Trophoblast cell (in vitro differentiated cells and primary cell): ENCODE measurements around the gene TMEM179.

Experiments
- DNase-seq, 2 donors: peaks; one replicate each; pipeline ENCODE4 v3.0.0-alpha.2; 2016
- H2AFZ ChIP-seq: 2 replicates; pipeline ENCODE4 v1.6.1; 2013; ENCODE audit warnings: low read length, moderate library complexity, mild to moderate bottlenecking; ENCODE audit not compliant: insufficient read depth, poor library complexity
- H2AK5ac ChIP-seq: 2 replicates; pipeline ENCODE4 v1.6.1; 2013; ENCODE audit warnings: mild to moderate bottlenecking, low read length
- H2BK120ac ChIP-seq: 2 replicates; pipeline ENCODE4 v1.6.1; 2013; ENCODE audit warnings: low read length, mild to moderate bottlenecking, moderate library complexity; ENCODE audit not compliant: insufficient read depth, poor library complexity
- H2BK12ac ChIP-seq: 2 replicates; pipeline ENCODE4 v1.6.1; 2013; ENCODE audit warnings: mild to moderate bottlenecking, low read length, moderate library complexity
- H2BK5ac ChIP-seq: 2 replicates; pipeline ENCODE4 v1.6.1; 2013; ENCODE audit warnings: low read length, low read depth, moderate library complexity, mild to moderate bottlenecking; ENCODE audit not compliant: poor library complexity
- H3K14ac ChIP-seq: 2 replicates; pipeline ENCODE4 v1.6.1; 2013; ENCODE audit warnings: mild to moderate bottlenecking, low read length
- H3K18ac ChIP-seq: 2 replicates; pipeline ENCODE4 v1.6.1; 2013; ENCODE audit warnings: mild to moderate bottlenecking, low read length
- H3K23ac ChIP-seq: 2 replicates; pipeline ENCODE4 v1.6.1; 2013; ENCODE audit warnings: low read length
- H3K27ac ChIP-seq: 2 replicates; pipeline ENCODE4 v1.5.1; 2013; ENCODE audit warnings: low read depth, mild to moderate bottlenecking, inconsistent platforms, low read length, moderate library complexity
- H3K27me3 ChIP-seq: 2 replicates; pipeline ENCODE4 v1.6.1; 2013; ENCODE audit warnings: inconsistent platforms, mild to moderate bottlenecking, low read length, moderate library complexity; ENCODE audit not compliant: insufficient read depth
- H3K36me3 ChIP-seq, 2 experiments: 1 replicate in 1 of 2; 2 replicates in 1 of 2; pipeline ENCODE4 v1.6.1; 2013; ENCODE audit warnings: low read length in 2 of 2, mild to moderate bottlenecking in 2 of 2, moderate library complexity in 1 of 2; ENCODE audit not compliant: insufficient read depth in 2 of 2, control insufficient read depth in 1 of 2
- H3K4ac ChIP-seq: 2 replicates; pipeline ENCODE4 v1.6.1; 2013; ENCODE audit warnings: low read depth, mild to moderate bottlenecking, low read length, moderate library complexity
- H3K4me1 ChIP-seq, 2 experiments: 1 replicate in 1 of 2; 2 replicates in 1 of 2; pipeline ENCODE4 v1.6.1; 2013; ENCODE audit warnings: low read length in 2 of 2, mild to moderate bottlenecking in 2 of 2, moderate library complexity in 1 of 2; ENCODE audit not compliant: insufficient read depth in 2 of 2, control insufficient read depth in 1 of 2
- H3K4me2 ChIP-seq: 2 replicates; pipeline ENCODE4 v1.6.1; 2013; ENCODE audit warnings: inconsistent platforms, mild to moderate bottlenecking, low read length, moderate library complexity
- H3K4me3 ChIP-seq: 2 replicates; pipeline ENCODE4 v1.5.1; 2013; ENCODE audit warnings: mild to moderate bottlenecking, low read depth, low read length, inconsistent platforms
- H3K79me1 ChIP-seq: one replicate; pipeline ENCODE4 v1.6.1; 2013; ENCODE audit warnings: low read length
- H3K79me2 ChIP-seq: 2 replicates; pipeline ENCODE4 v1.6.1; 2013; ENCODE audit warnings: low read length, mild to moderate bottlenecking; ENCODE audit not compliant: control insufficient read depth, insufficient read depth, poor library complexity
- H3K9ac ChIP-seq: 2 replicates; pipeline ENCODE4 v1.6.1; 2013; ENCODE audit warnings: mild to moderate bottlenecking, low read length
- H3K9me3 ChIP-seq: 2 replicates; pipeline ENCODE4 v1.6.1; 2013; ENCODE audit warnings: low read depth, mild to moderate bottlenecking, control low read depth, inconsistent platforms, low read length; ENCODE audit not compliant: insufficient read depth
- H4K12ac ChIP-seq: 2 replicates; pipeline ENCODE4 v1.6.1; 2013; ENCODE audit warnings: low read depth, mild to moderate bottlenecking, low read length, moderate library complexity
- H4K8ac ChIP-seq: 2 replicates; pipeline ENCODE4 v1.6.1; 2013; ENCODE audit warnings: low read depth, mild to moderate bottlenecking, low read length, moderate library complexity
- H4K91ac ChIP-seq: one replicate; pipeline ENCODE4 v1.6.1; 2013; ENCODE audit warnings: low read depth, mild to moderate bottlenecking, low read length, moderate library complexity
- WGBS: extraction: QIAGEN DNeasy Blood & Tissue Kit; methylation state at CpG from one replicate; pipeline ENCODE4 v1.1.7; 2013; ENCODE audit warnings: missing lambda C conversion rate; ENCODE audit not compliant: insufficient read length, insufficient coverage; ENCODE audit errors: extremely low coverage; 5-methylcytosine and 5-hydroxymethylcytosine counted together

The TMEM179 gene

DNA sequence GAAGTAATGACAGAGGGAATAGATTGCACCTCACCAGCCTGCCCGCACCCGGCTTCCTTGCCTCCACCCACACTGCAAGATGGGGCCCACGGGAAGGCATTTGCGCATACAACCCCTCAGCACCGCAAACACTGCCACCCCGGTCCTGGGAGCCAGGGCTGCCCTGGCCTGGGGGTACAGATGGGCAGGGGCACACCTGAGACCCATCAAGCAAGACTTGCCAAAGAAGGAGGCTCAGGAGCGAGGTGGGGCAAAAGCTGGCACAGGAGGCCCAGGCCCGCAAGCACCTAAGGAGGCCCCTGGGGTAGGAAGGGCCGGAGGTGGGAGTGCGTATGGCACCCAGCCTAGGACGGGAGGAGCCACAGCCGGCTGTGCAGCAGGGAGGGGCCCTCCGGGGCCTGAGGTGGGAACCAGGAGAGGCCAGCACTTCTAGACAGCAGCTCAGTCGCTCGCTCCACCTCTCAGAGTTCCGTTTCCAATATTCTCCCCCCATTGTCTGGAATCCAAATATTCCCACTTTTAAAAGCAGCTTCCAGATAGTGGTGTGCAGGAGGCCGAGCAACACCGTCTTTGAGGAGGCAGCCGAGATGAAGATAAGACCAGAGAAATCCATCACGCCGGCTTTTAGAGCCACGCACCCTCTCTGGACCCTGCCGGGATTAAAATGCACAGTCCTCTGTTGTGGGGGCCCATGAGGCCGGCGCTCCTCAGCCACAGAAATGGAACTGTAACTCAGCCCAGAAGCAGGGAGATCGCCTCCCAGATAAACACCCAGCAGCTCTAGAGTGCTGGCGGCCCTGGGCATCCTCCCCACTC lies 37.2 kb downstream of the TMEM179 start:
- H3K4me2 ChIP-seq: no peak overlapping the region
- no CpG with 5 or more reads among the region's 27 CpGs for WGBS
- H3K27ac ChIP-seq: no peak overlapping the region

DNA sequence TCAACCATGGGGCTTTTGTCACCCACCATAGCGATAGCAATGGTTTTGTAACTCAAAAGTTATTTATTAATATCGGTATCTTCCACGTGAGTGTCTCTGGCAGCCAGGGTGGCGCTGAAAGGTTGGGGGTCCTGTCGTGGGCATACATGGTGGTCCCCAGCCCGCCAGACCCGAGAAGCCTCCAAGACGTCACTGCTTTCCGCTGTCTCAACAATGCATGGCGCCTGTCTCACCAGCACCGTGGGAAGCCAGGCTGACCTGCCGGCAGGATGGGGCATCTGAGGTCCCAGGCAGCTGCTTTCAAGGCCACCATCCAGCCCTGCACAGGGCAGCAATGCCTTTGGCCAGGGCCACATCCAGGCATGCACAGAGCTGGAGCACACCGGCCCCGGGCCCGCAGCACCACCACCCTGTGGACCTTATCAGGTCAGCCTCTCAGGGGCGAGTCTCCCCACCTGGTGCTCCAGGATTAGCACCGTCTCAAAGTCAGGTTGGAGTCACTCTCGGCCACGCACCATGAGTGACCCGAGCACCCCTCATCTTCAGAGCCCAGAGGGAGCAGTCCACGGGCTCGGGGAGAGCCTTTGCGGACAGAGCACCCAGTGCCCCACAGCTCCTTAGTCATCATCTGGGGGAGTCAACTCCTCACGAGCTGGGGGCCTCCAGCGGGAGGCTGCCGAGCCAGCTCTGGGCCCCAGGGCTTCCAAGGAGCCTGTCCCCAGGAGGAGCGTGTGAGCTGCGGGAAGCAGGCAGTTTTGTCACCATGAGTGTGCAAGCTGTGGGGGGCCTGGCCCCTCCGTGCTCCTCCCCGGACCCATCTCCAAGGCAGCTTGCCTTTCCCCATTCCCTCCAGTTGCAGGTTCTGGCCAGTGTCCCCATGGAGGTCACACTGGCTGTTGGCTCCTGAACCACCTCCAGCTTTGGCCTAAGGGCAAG lies 39.6 kb downstream of the TMEM179 start:
- Histone ChIP-seq H3K9me3 (peaks cover 1% of the 10 kb centered on the region), H4K91ac (no peak overlapping the region), H2BK120ac (no peak overlapping the region), H3K36me3 (no peaks in the 10 kb centered on the region), H3K4me2 (no peak overlapping the region), H4K8ac (no peak overlapping the region), H3K4me1 (no peaks in the 10 kb centered on the region), H3K79me1 (no peaks in the 10 kb centered on the region), H2BK12ac (no peak overlapping the region), H3K4me3 (no peak overlapping the region), H2AK5ac (no peak overlapping the region), H3K79me2 (no peaks in the 10 kb centered on the region), H3K23ac (no peak overlapping the region), H4K12ac (no peak overlapping the region), H3K4ac (no peak overlapping the region), H3K27me3 (no peaks in the 10 kb centered on the region), H3K18ac (no peak overlapping the region), H3K9ac (no peak overlapping the region), H2BK5ac (no peak overlapping the region), H3K27ac (no peak overlapping the region), H2AFZ (no peak overlapping the region), H3K14ac (no peak overlapping the region)
- WGBS: no CpG with 5 or more reads among the region's 30 CpGs
- DNase-seq: no peak

More for the DNA sequence above, 37.2 kb downstream of the TMEM179 start:
- Histone ChIP-seq H4K91ac (no peak overlapping the region), H2BK5ac (no peak overlapping the region), H4K8ac (no peak overlapping the region), H3K9ac (no peak overlapping the region), H3K4me3 (no peak overlapping the region), H3K79me1 (no peaks in the 10 kb centered on the region), H3K79me2 (no peaks in the 10 kb centered on the region), H3K14ac (no peak overlapping the region), H3K27me3 (no peaks in the 10 kb centered on the region), H2AK5ac (no peak overlapping the region), H3K4ac (no peak overlapping the region), H2BK120ac (no peak overlapping the region), H3K9me3 (no peaks in the 10 kb centered on the region), H3K4me1 (no peaks in the 10 kb centered on the region), H3K36me3 (no peaks in the 10 kb centered on the region), H3K18ac (no peak overlapping the region), H2BK12ac (no peak overlapping the region), H4K12ac (no peak overlapping the region), H3K23ac (no peak overlapping the region), H2AFZ (no peak overlapping the region)
- DNase-seq: no peak

DNA sequence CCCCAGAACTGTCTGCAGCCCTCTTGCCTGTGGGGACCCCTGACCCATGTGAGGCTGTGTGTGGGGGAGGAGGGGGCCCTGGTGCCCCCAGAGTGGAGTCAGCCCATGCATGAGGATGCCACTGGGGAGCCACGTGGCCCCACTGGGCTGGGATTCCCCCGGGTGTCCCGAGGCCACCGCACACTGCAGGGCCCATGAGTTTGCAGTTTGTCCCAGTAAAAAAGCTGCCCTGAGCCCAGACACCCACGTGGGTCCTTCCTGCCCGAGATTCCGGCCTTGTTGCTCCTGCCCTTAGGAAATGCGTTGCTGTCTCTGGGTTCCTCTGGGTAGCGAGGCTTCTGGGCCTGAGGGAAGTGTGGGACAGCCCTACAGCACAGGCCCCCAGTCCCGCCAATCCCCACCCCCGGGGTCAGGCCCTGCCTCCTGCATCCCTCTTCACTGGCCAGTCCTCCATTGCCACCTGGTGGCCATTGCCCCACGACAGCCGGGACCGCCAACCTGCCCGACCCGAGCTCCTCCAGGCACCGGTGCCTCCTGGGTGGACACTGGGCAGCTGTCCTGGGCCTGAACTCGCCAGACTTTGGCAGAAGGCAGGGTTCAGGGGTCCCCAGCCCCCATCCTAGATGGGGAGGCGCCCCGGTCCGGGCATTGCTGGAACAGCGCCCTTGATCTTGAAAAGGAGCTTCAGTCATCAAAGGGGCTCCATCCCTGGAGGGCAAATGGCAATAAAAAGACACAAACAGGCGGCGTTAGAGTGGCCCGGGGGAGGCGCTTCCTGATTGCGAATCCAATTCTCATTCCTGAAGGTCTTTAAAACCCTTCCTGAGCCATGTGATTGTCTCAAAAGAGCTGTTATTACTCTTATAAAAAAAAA lies 40.6 kb downstream of the TMEM179 start:
- no peaks in the 10 kb centered on the region for H3K79me2 ChIP-seq
- no peak overlapping the region for H3K4me3 ChIP-seq
- no peak overlapping the region for H2BK5ac ChIP-seq
- no peak overlapping the region for H3K18ac ChIP-seq
- H2AK5ac ChIP-seq: no peak overlapping the region
- no peak overlapping the region for H3K9ac ChIP-seq
- DNase-seq: peak; percentile 43 to 69
- H2BK12ac ChIP-seq: no peak overlapping the region
- no peak overlapping the region for H3K23ac ChIP-seq
- H3K27me3 ChIP-seq: no peaks in the 10 kb centered on the region
- H3K36me3 ChIP-seq: no peaks in the 10 kb centered on the region
- H3K4ac ChIP-seq: no peak overlapping the region
- H4K8ac ChIP-seq: no peak overlapping the region
- H3K27ac ChIP-seq: no peak overlapping the region
- no peak overlapping the region for H2BK120ac ChIP-seq
- WGBS: no CpG with 5 or more reads among the region's 27 CpGs
- peaks cover 1% of the 10 kb centered on the region for H3K9me3 ChIP-seq
- H3K4me2 ChIP-seq: no peak overlapping the region
- no peak overlapping the region for H2AFZ ChIP-seq
- H3K4me1 ChIP-seq: no peaks in the 10 kb centered on the region
- no peak overlapping the region for H3K14ac ChIP-seq
- H4K91ac ChIP-seq: no peak overlapping the region
- no peak overlapping the region for H4K12ac ChIP-seq
- no peaks in the 10 kb centered on the region for H3K79me1 ChIP-seq

- Histone ChIP-seq H3K4me3 (no peak overlapping the region), H3K4me1 (no peaks in the 10 kb centered on the region), H3K23ac (no peak overlapping the region), H3K9me3 (peaks cover 1% of the 10 kb centered on the region), H3K18ac (no peak overlapping the region), H3K27ac (no peak overlapping the region), H3K4me2 (no peak overlapping the region), H3K79me1 (no peaks in the 10 kb centered on the region), H3K27me3 (no peaks in the 10 kb centered on the region), H2AK5ac (no peak overlapping the region), H2AFZ (no peak overlapping the region), H3K4ac (no peak overlapping the region), H2BK120ac (no peak overlapping the region), H4K8ac (no peak overlapping the region), H2BK5ac (no peak overlapping the region), H3K79me2 (no peaks in the 10 kb centered on the region), H3K36me3 (no peaks in the 10 kb centered on the region), H4K12ac (no peak overlapping the region), H3K9ac (no peak overlapping the region), H3K14ac (no peak overlapping the region), H2BK12ac (no peak overlapping the region), H4K91ac (no peak overlapping the region)
- no CpG with 5 or more reads among the region's 15 CpGs for WGBS
- no peak for DNase-seq
Observed at GRCh38 chr14:104563191-104563741, 41.3 kb downstream of the TMEM179 start.
